Stimulated activated CD4-positive, alpha-beta T cell treated with anti-CD3 and anti-CD28 coated beads, Interleukin-15, amount 100 ng/mL, for 1 hour (primary cell): ENCODE data around the gene GBF1.

Source experiments
- DNase-seq, 2 donors: peaks; one replicate each; pipeline ENCODE4 v3.0.0-alpha.2; 2020; ENCODE audit warnings: low read depth in 1 of 2, low spot score in 1 of 2

The GBF1 gene

GRCh38 chr10:102420714-102421506 lies 175.6 kb downstream of the GBF1 start, which contains the start of gene FBXL15:
FBXL15 (plus strand) TSS chr10:102420836; CDS start chr10:102421130, 294 bp downstream.
- peak; percentile 89 to 91 for DNase-seq

- no peak for DNase-seq
These were observed 176.1 kb downstream of the GBF1 start for GRCh38 chr10:102421507-102421756.

DNA sequence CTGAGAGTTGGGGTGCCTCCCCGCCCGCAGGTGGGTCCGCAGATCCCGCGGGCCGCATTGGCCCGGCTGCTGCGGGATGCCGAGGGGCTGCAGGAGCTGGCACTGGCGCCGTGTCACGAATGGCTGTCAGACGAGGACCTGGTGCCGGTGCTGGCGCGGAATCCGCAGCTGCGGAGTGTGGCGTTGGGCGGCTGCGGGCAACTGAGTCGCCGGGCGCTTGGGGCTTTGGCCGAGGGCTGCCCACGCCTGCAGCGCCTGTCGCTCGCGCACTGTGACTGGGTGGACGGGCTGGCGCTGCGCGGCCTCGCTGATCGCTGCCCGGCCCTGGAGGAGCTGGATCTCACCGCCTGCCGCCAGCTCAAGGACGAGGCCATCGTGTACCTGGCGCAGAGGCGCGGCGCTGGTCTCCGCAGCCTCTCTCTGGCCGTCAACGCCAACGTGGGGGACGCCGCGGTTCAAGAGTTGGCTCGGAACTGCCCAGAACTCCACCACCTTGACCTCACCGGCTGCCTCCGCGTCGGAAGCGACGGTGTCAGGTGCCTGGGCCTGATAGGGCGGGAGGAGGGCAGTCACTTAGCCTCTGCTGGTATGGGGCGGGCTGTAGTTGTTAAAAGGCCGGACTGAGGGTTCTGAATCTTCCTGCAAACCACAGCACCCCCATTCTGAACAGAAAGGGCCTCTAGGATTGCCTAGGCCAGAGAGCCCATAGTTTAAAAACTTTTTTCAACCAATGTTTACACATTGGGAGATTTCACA lies 176.6 kb downstream of the GBF1 start:
- no peak for DNase-seq

DNA sequence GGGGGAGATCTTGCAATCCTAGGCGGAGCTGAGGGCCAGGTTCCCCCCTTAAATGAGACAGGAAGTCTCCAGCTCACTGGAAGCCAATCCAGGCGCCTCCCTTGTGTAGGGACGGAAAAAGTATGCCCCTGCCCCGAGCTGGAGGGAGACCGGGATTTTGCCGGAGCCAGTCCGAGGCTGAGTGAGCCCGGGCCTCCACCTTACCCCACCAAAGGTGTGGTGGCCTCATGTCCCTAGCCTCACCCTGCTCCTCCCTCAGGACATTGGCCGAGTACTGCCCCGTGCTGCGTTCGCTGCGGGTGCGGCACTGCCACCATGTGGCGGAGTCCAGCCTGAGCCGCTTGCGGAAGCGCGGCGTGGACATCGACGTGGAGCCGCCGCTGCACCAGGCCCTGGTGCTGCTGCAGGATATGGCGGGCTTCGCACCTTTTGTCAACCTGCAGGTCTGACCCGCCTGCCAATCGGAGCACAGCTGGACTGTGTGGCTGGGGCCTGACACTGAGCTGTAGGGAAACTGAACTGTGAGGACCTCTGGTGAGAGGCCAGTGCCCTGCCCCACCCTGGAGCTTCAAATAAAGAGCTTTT lies 177.3 kb downstream of the GBF1 start:
- DNase-seq, result peak in 1 of 2 donors; percentile 40

DNA sequence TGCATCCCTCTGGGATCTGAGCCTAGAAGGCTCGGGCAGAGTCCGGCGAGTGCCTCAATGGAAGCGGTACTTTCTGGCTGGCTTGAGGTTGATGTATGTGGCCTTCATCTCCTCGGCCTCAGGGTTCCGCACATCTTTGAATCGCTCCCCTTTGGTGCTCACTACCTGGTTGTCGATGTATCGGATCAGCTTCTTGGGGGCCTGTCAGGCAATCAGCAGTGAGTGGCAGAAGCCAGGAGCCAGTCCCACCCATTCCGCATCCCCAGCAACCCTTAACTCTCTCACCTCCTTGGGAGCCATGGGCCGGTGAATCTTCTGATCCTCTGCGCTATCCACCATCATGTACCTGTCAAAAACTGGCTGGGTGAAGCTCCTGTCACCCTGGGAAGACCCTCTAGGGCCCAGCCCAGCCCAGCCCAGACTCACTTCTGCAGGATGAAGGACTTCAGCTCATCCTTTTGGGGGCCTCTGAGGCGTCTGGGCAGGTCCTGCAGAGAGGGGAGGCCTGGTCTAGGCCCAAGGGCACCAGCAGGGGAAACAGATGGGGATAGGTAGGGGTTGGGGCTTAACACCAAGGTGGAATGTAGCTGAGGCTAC lies 178.1 kb downstream of the GBF1 start:
- no peak for DNase-seq

- DNase-seq, result no peak
These were observed 178.8 kb downstream of the GBF1 start for GRCh38 chr10:102424145-102424544.

DNA sequence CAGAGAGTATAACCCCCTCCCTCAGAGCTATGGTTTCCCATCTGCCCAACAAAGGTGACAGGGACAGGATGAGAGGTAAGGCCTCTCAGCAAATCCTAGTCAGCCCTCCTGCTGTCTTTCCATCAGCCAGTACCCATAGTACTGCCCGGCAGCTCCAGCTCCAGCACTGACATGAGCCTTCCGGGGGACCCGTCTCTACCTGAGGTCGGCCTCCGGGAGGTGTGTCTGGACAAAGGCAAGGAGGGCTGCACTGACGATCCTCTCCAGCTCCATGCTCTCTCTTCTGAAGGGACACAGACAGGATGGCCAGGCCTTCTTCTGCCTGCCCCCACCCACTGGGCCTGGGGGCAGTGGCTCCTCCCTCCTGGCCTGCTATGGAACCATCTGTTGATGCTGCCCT lies 179.6 kb downstream of the GBF1 start:
- DNase-seq, result no peak

DNA sequence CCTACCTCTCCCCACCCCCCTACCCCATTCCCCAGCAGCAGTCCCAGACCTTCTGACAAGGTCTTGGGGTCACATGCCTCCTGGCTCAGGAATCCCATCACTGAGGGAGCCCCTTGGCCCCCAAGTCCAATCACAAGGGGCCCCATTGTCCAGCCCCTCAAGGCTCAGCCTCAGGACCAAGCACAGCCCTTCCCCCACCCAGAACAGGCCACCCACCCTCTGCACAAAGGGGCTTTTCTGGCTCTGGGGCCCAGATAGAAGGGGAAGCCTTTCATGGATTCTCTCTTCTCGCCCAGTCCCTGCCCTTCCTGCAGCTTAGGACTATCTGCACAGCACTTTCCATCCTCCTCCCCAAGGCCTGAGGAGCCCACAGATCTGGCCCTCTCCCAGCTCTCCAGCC lies 180.1 kb downstream of the GBF1 start:
- DNase-seq, result no peak

GRCh38 chr10:102426803-102427287 lies 181.5 kb downstream of the GBF1 start:
- DNase-seq, result no peak

GRCh38 chr10:102429468-102429867 lies 184.1 kb downstream of the GBF1 start:
- no peak for DNase-seq

DNA sequence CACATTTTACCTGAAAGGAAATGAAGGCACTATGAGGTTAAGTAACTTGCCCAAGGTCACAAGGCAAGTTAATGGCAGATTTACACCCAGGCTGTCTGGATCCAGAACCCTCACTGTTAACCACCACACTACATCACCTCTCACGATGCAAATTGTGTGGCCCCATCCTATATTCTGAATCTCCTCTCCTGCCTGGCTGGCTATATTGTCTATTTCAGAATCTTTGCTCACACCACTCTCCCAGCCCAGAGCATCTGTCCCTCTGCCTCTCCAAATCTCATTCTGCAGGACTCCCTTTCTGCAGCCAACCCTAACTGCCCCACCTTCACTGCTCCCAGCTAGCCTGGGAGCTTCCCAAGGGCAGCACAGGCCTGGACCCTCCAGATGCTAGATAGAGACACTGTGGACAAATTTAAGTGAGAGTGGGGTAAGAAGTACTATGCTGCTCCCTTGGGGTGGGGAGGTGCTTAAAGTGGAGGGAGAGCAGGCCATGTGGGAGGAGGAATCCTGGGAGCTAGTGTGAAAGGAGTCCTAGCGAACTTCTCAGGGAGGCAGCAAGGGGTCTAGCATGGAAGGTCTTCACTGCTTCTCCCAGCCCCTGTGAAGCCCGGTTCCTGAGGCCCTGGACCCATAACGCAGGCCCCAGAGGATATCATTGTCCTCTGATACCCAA lies 186.3 kb downstream of the GBF1 start:
- DNase-seq, result no peak
